ENCODE results near the gene FLYWCH1. TPM values are rescaled to one million over a fixed set of nuclear protein-coding genes. Genes with fewer than 3 reads are reported as not detected.

FLYWCH1 gene
- polyA plus RNA-seq, 3 donors, result 5.0 to 42.7 (median 7.1) TPM

- Histone ChIP-seq H2AFZ (ENCODE audit: insufficient read depth, low read depth, low read length, poor library complexity, severe bottlenecking) (no peak overlapping the region), H4K20me1 (ENCODE audit: insufficient read depth, low read length) (no peaks in the 10 kb centered on the region), H3K27ac (ENCODE audit: low read depth in 1 of 2, low read length in 2 of 2) (no peak overlapping the region), H3K79me2 (ENCODE audit: insufficient read depth, low read length) (no peaks in the 10 kb centered on the region), H3K4me3 (replicated peaks in 1 of 3; ENCODE audit: low read depth in 2 of 3, low read length in 3 of 3) (no peak overlapping the region), H3K4me1 (ENCODE audit: control insufficient read depth in 1 of 2, insufficient read depth in 2 of 2, low read length in 2 of 2) (no peaks in the 10 kb centered on the region), H3K9ac (ENCODE audit: insufficient read depth, low read length, poor library complexity, severe bottlenecking) (no peak overlapping the region), H3K27me3 (ENCODE audit: control insufficient read depth in 2 of 2, insufficient read depth in 2 of 2, low read length in 2 of 2) (no peaks in the 10 kb centered on the region), H3K36me3 (replicated peaks in 1 of 2; ENCODE audit: control insufficient read depth in 1 of 2, insufficient read depth in 2 of 2, low read length in 2 of 2) (peaks cover 9 to 10% of the 10 kb centered on the region in 2 donors), H3K4me2 (replicated peaks; ENCODE audit: extremely low read depth, low read length, poor library complexity, severe bottlenecking) (no peak overlapping the region), H3K9me3 (replicated peaks in 1 of 2; ENCODE audit: control insufficient read depth in 1 of 2, insufficient read depth in 1 of 2, low read length in 2 of 2) (no peaks in the 10 kb centered on the region)
- H3K27ac Mint-ChIP-seq, result no peak overlapping the region
- no peaks in the 10 kb centered on the region for H3K4me1 Mint-ChIP-seq
- peaks cover 5% of the 10 kb centered on the region in 2 donors for H3K36me3 Mint-ChIP-seq
- intact Hi-C loops (cut with micrococcal nuclease), result no loop called here
- DNase-seq, result no peak
- H3K4me3 Mint-ChIP-seq, result no peak overlapping the region
- WGBS (ENCODE audit: insufficient coverage), result 97% methylated on average over 4 of the region's 4 CpGs
- peaks cover 0 to 2% (median 0%) of the 10 kb centered on the region in 3 donors for H3K27me3 Mint-ChIP-seq (ENCODE audit: low read depth in 3 of 3)
- no peaks in the 10 kb centered on the region for H3K9me3 Mint-ChIP-seq
- no peak for TF ChIP-seq CTCF (IDR thresholded peaks at IDR 0.05)
These were observed 15.9 kb upstream of the FLYWCH1 start for GRCh38 chr16:2895813-2896212.

- intact Hi-C loops (cut with micrococcal nuclease), result no loop called here
- H3K4me3 ChIP-seq (replicated peaks in 1 of 3; ENCODE audit: low read depth in 2 of 3, low read length in 3 of 3), result no peak overlapping the region
- Mint-ChIP-seq H3K4me3 (no peak overlapping the region), H3K36me3 (peaks cover 5% of the 10 kb centered on the region in 2 donors), H3K27ac (no peak overlapping the region), H3K4me1 (no peaks in the 10 kb centered on the region), H3K27me3 (ENCODE audit: low read depth in 3 of 3) (peaks cover 0 to 2% (median 0%) of the 10 kb centered on the region in 3 donors), H3K9me3 (no peaks in the 10 kb centered on the region)
- H3K9ac ChIP-seq (ENCODE audit: insufficient read depth, low read length, poor library complexity, severe bottlenecking), result no peak overlapping the region
- no peaks in the 10 kb centered on the region for H3K79me2 ChIP-seq (ENCODE audit: insufficient read depth, low read length)
- DNase-seq, result no peak
- no peaks in the 10 kb centered on the region for H4K20me1 ChIP-seq (ENCODE audit: insufficient read depth, low read length)
- H3K4me2 ChIP-seq (replicated peaks; ENCODE audit: extremely low read depth, low read length, poor library complexity, severe bottlenecking), result no peak overlapping the region
- H3K36me3 ChIP-seq (replicated peaks in 1 of 2; ENCODE audit: control insufficient read depth in 1 of 2, insufficient read depth in 2 of 2, low read length in 2 of 2), result peaks cover 9 to 10% of the 10 kb centered on the region in 2 donors
- H3K27me3 ChIP-seq (ENCODE audit: control insufficient read depth in 2 of 2, insufficient read depth in 2 of 2, low read length in 2 of 2), result no peaks in the 10 kb centered on the region
- H3K9me3 ChIP-seq (replicated peaks in 1 of 2; ENCODE audit: control insufficient read depth in 1 of 2, insufficient read depth in 1 of 2, low read length in 2 of 2), result no peaks in the 10 kb centered on the region
- 97% methylated on average over 19 of the region's 19 CpGs for WGBS (ENCODE audit: insufficient coverage)
- no peak overlapping the region for H3K27ac ChIP-seq (ENCODE audit: low read depth in 1 of 2, low read length in 2 of 2)
- no peaks in the 10 kb centered on the region for H3K4me1 ChIP-seq (ENCODE audit: control insufficient read depth in 1 of 2, insufficient read depth in 2 of 2, low read length in 2 of 2)
- TF ChIP-seq CTCF (IDR thresholded peaks at IDR 0.05), result no peak
- H2AFZ ChIP-seq (ENCODE audit: insufficient read depth, low read depth, low read length, poor library complexity, severe bottlenecking), result no peak overlapping the region
These were observed 15.2 kb upstream of the FLYWCH1 start for GRCh38 chr16:2896480-2897010.

Measured in CD14-positive monocyte (primary cell).